NB4 (cell line): ENCODE measurements around the gene TNPO2.
A peak's percentile ranks its signal among the peaks of the same experiment; 100 is the strongest.

Experiments used
- DNase-seq: peaks from one replicate; pipeline ENCODE4 v3.0.0; 2010; ENCODE audit warnings: low read depth
- H3K4me3 ChIP-seq: one replicate; pipeline ENCODE4 v1.5.1; 2011; ENCODE audit warnings: mild to moderate bottlenecking, low read depth, low read length, moderate library complexity
- CTCF ChIP-seq: IDR thresholded peaks from one replicate; pipeline ENCODE4 v1.5.1; 2012; ENCODE audit warnings: low read depth, low read length
- MYC ChIP-seq: IDR thresholded peaks from 2 replicates; pipeline ENCODE4 v1.6.1; 2011; ENCODE audit warnings: low read depth, low read length
- POLR2A ChIP-seq: IDR thresholded peaks from 2 replicates; pipeline ENCODE4 v1.6.1; 2011; ENCODE audit warnings: mild to moderate bottlenecking; ENCODE audit not compliant: insufficient read length; ENCODE audit errors: extremely low read depth
- TF ChIP-seq, protein P1 (sequence below): IDR thresholded peaks from 2 replicates; pipeline ENCODE4 v1.6.1; 2011; ENCODE audit warnings: low read depth, low read length

Gene TNPO2

DNA sequence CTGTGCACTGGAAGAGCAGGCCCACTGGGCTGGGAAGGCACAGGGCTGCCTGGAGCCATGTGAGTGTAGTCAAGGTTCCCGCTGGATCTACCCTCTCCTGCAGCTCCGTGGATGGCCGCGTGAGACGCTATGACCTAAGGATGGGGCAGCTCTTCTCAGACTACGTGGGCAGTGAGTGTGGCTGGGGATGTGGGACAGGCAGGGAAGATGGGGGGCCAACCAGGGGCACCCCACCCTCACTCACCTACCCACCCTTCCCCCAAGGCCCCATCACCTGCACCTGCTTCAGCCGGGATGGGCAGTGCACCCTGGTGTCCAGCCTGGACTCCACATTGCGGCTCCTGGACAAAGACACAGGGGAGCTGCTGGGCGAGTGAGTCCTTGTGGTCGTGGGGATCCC lies 51.0 kb downstream of the TNPO2 start:
- DNase-seq = no peak
- H3K4me3 ChIP-seq = no peak overlapping the region
- TF ChIP-seq POLR2A = no peak

- H3K4me3 ChIP-seq = peak overlapping the region; percentile 68
- DNase-seq = no peak
- TF ChIP-seq CTCF (no peak), MYC (no peak), POLR2A (no peak)
- TF ChIP-seq, protein P1, sequence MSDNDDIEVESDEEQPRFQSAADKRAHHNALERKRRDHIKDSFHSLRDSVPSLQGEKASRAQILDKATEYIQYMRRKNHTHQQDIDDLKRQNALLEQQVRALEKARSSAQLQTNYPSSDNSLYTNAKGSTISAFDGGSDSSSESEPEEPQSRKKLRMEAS = no peak
Measured at GRCh38 chr19:12670159-12670928, 53.4 kb downstream of the TNPO2 start.

GRCh38 chr19:12669270-12670158 lies 54.2 kb downstream of the TNPO2 start:
- H3K4me3 ChIP-seq = peak overlapping the region; percentile 68
- TF ChIP-seq CTCF (no peak), POLR2A (peak; percentile 37), MYC (peak; percentile 66)
- TF ChIP-seq, protein P1 = peak; percentile 15; the same call in 1 of the 2 replicates
- peak; percentile 86 for DNase-seq

GRCh38 chr19:12668932-12669269 lies 54.8 kb downstream of the TNPO2 start:
- TF ChIP-seq, protein P1 = no peak
- TF ChIP-seq CTCF = no peak
- no peak for TF ChIP-seq POLR2A
- TF ChIP-seq MYC = no peak
- H3K4me3 ChIP-seq = peak overlapping the region; percentile 68
- peak; percentile 59 for DNase-seq

- no peak for DNase-seq
- peak overlapping the region; percentile 68 for H3K4me3 ChIP-seq
- TF ChIP-seq CTCF = no peak
Measured at GRCh38 chr19:12668346-12668745, 55.4 kb downstream of the TNPO2 start.

- H3K4me3 ChIP-seq = peak overlapping the region; percentile 68
- no peak for TF ChIP-seq MYC
- no peak for TF ChIP-seq CTCF
- TF ChIP-seq, protein P1 = no peak
- TF ChIP-seq POLR2A = no peak
- DNase-seq = no peak
Measured at GRCh38 chr19:12667731-12668302, 55.9 kb downstream of the TNPO2 start.
